Measurements from ENCODE around the gene METTL2A. TPM values are rescaled to one million over a fixed set of nuclear protein-coding genes. Genes with fewer than 3 reads are reported as not detected.
"Not testable (repeated sequence)": the region's sequence is repeated elsewhere in the genome, so short reads cannot be mapped to it uniquely, and the experiment has no call there.

Gene METTL2A
- total RNA-seq, 1 donor = 3.6 TPM

- H3K4me3 ChIP-seq (ENCODE audit: low read length); H3K9me3 ChIP-seq (ENCODE audit: low read depth, low read length); H3K4me1 ChIP-seq (ENCODE audit: insufficient read depth, low read length); H3K27me3 ChIP-seq (ENCODE audit: insufficient read depth, low read length): not testable (repeated sequence)
Measured at GRCh38 chr17:62454111-62454510, 30.4 kb downstream of the METTL2A start.

GRCh38 chr17:62456016-62456415 is 32.3 kb downstream of the METTL2A start:
- Histone ChIP-seq H3K4me3 (ENCODE audit: low read length) (no peak overlapping the region), H3K4me1 (ENCODE audit: insufficient read depth, low read length) (peaks cover 8% of the 10 kb centered on the region), H3K9me3 (ENCODE audit: low read depth, low read length) (no peaks in the 10 kb centered on the region)

GRCh38 chr17:62458483-62458882 is 34.8 kb downstream of the METTL2A start:
- H3K27me3 ChIP-seq (ENCODE audit: insufficient read depth, low read length); H3K4me3 ChIP-seq (ENCODE audit: low read length); H3K9me3 ChIP-seq (ENCODE audit: low read depth, low read length); H3K4me1 ChIP-seq (ENCODE audit: insufficient read depth, low read length): not testable (repeated sequence)

More at GRCh38 chr17:62456016-62456415, 32.3 kb downstream of the METTL2A start:
- H3K27me3 ChIP-seq (ENCODE audit: insufficient read depth, low read length) = no peaks in the 10 kb centered on the region

- not testable (repeated sequence) for H3K4me1 ChIP-seq (ENCODE audit: insufficient read depth, low read length); H3K27me3 ChIP-seq (ENCODE audit: insufficient read depth, low read length); H3K4me3 ChIP-seq (ENCODE audit: low read length); H3K9me3 ChIP-seq (ENCODE audit: low read depth, low read length)
Measured at GRCh38 chr17:62464422-62464821, 40.7 kb downstream of the METTL2A start.

- not testable (repeated sequence) for H3K9me3 ChIP-seq (ENCODE audit: low read depth, low read length); H3K4me1 ChIP-seq (ENCODE audit: insufficient read depth, low read length); H3K4me3 ChIP-seq (ENCODE audit: low read length); H3K27me3 ChIP-seq (ENCODE audit: insufficient read depth, low read length)
Measured at GRCh38 chr17:62465271-62465670, 41.6 kb downstream of the METTL2A start.

- not testable (repeated sequence) for H3K4me1 ChIP-seq (ENCODE audit: insufficient read depth, low read length); H3K27me3 ChIP-seq (ENCODE audit: insufficient read depth, low read length); H3K9me3 ChIP-seq (ENCODE audit: low read depth, low read length); H3K4me3 ChIP-seq (ENCODE audit: low read length)
Measured at GRCh38 chr17:62470666-62471379, 47.1 kb downstream of the METTL2A start.

- H3K4me3 ChIP-seq (ENCODE audit: low read length); H3K4me1 ChIP-seq (ENCODE audit: insufficient read depth, low read length); H3K9me3 ChIP-seq (ENCODE audit: low read depth, low read length); H3K27me3 ChIP-seq (ENCODE audit: insufficient read depth, low read length): not testable (repeated sequence)
Measured at GRCh38 chr17:62471380-62471880, 47.7 kb downstream of the METTL2A start.

- not testable (repeated sequence) for H3K4me3 ChIP-seq (ENCODE audit: low read length); H3K4me1 ChIP-seq (ENCODE audit: insufficient read depth, low read length)
Measured at GRCh38 chr17:62473030-62473982, 49.6 kb downstream of the METTL2A start.

GRCh38 chr17:62477111-62477510 is 53.4 kb downstream of the METTL2A start:
- H3K9me3 ChIP-seq (ENCODE audit: low read depth, low read length); H3K4me3 ChIP-seq (ENCODE audit: low read length); H3K27me3 ChIP-seq (ENCODE audit: insufficient read depth, low read length): not testable (repeated sequence)
- peaks cover 12% of the 10 kb centered on the region for H3K4me1 ChIP-seq (ENCODE audit: insufficient read depth, low read length)

More at GRCh38 chr17:62473030-62473982, 49.6 kb downstream of the METTL2A start:
- H3K27me3 ChIP-seq (ENCODE audit: insufficient read depth, low read length); H3K9me3 ChIP-seq (ENCODE audit: low read depth, low read length): not testable (repeated sequence)

- not testable (repeated sequence) for H3K27me3 ChIP-seq (ENCODE audit: insufficient read depth, low read length); H3K9me3 ChIP-seq (ENCODE audit: low read depth, low read length)
- Histone ChIP-seq H3K4me1 (ENCODE audit: insufficient read depth, low read length) (peaks cover 17% of the 10 kb centered on the region), H3K4me3 (ENCODE audit: low read length) (peak overlapping the region; percentile 55)
Measured at GRCh38 chr17:62477718-62478408, 54.2 kb downstream of the METTL2A start.

GRCh38 chr17:62478424-62478879 is 54.8 kb downstream of the METTL2A start, which contains the start of gene TLK2:
Gene TLK2, plus strand, starts transcription at chr17:62478825. Its CDS starts 2,301 bp downstream, at chr17:62481126.
- peaks cover 17% of the 10 kb centered on the region for H3K4me1 ChIP-seq (ENCODE audit: insufficient read depth, low read length)
- H3K9me3 ChIP-seq (ENCODE audit: low read depth, low read length) = no peaks in the 10 kb centered on the region
- H3K27me3 ChIP-seq (ENCODE audit: insufficient read depth, low read length) = no peaks in the 10 kb centered on the region
- H3K4me3 ChIP-seq (ENCODE audit: low read length) = peak within 1 kb of the TSS; percentile 55

- H3K9me3 ChIP-seq (ENCODE audit: low read depth, low read length); H3K27me3 ChIP-seq (ENCODE audit: insufficient read depth, low read length): not testable (repeated sequence)
- peak overlapping the region; percentile 50 for H3K4me3 ChIP-seq (ENCODE audit: low read length)
- peaks cover 17% of the 10 kb centered on the region for H3K4me1 ChIP-seq (ENCODE audit: insufficient read depth, low read length)
Measured at GRCh38 chr17:62478880-62479638, 55.4 kb downstream of the METTL2A start.

- H3K27me3 ChIP-seq (ENCODE audit: insufficient read depth, low read length); H3K9me3 ChIP-seq (ENCODE audit: low read depth, low read length): not testable (repeated sequence)
- peak overlapping the region; percentile 50 for H3K4me3 ChIP-seq (ENCODE audit: low read length)
- H3K4me1 ChIP-seq (ENCODE audit: insufficient read depth, low read length) = peaks cover 17% of the 10 kb centered on the region
Measured at GRCh38 chr17:62479639-62480258, 56.1 kb downstream of the METTL2A start.

- H3K4me1 ChIP-seq (ENCODE audit: insufficient read depth, low read length) = peaks cover 15% of the 10 kb centered on the region
- not testable (repeated sequence) for H3K4me3 ChIP-seq (ENCODE audit: low read length); H3K9me3 ChIP-seq (ENCODE audit: low read depth, low read length); H3K27me3 ChIP-seq (ENCODE audit: insufficient read depth, low read length)
Measured at GRCh38 chr17:62482553-62482952, 58.9 kb downstream of the METTL2A start.

Measured in mononuclear cell (primary cell).